G401 (cell line): Measurements from ENCODE around the gene ARHGAP10. TPM values are rescaled to one million over a fixed set of nuclear protein-coding genes. Genes with fewer than 3 reads are reported as not detected.

Experiments used
- DNase-seq: peaks from one replicate; pipeline ENCODE4 v3.0.0-alpha.2; 2015; ENCODE audit warnings: low spot score
- in situ Hi-C: cut with HindIII; loops from 2 replicates; pipeline ENCODE4 v1.10.0; 2016; ENCODE audit warnings: low sequenced_read_pairs, mixed read lengths
- total RNA-seq: library from RNA; depleted of rRNA; stranded (reverse); fragments of >200 nt; shearing (Covaris generic); gene quantifications from 2 replicates; pipeline ENCODE4 v1.2.3, GENCODE V29; 2014; rRNA removed

Gene ARHGAP10
- total RNA-seq, 1 experiment from 2014 or later = 3.7 TPM

GRCh38 chr4:148118633-148119032, 386.7 kb downstream of the ARHGAP10 start:
- in situ Hi-C loops = no loop called here

DNA sequence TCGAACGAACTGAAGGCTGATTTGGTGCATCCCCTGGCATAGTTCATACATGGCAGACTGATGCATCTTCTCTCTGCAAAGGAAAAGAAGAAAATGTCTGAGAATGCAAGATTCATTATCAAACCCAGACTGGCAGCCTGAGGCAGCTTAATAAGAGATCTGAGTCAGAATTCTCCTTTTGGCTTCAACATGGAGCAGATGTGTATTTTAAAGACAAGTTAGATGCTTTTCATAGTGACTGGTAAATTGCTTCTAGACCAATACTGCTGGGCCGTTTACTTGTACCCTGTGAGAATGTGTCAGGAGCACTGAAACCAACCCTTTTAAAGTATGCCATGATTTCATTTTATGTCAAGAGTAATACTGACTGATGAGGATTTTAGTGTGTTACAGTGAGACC, 388.3 kb downstream of the ARHGAP10 start:
- no peak for DNase-seq
- in situ Hi-C loops = no loop called here

More at GRCh38 chr4:148118633-148119032, 386.7 kb downstream of the ARHGAP10 start:
- no peak for DNase-seq

Other genes starting within 250 kb of the ARHGAP10 start
- gene TMEM184C, start 114.7 kb upstream of the ARHGAP10 start, total RNA-seq = 19.4 and 20.3 TPM in 2 replicates
- gene PRMT9, start 47.9 kb upstream of the ARHGAP10 start, total RNA-seq = 10.5 and 14.6 TPM in 2 replicates